Measurements from ENCODE around the gene BRD9.
"Not testable (repeated sequence)": the region's sequence is repeated elsewhere in the genome, so short reads cannot be mapped to it uniquely, and the experiment has no call there.

DNA sequence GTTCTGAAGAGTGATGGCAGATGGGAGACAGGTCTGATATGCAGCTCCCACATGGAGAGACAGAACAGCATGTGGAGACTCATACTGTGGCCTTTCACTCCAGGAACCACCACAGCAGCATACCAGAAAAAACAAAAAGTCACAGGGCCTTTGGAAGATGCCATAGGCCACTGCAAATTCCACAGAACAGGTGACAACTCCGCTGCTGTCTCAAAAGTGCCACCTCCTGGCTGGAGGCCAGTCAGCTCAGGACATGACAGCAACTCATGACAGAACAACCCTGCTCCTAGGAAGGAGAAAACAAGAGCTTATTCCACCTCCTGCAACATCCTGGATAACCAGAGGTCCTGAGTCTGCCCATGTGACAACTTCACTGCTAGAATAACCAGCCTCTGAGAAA is 67.1 kb downstream of the BRD9 start:
- TF ChIP-seq, protein P1, sequence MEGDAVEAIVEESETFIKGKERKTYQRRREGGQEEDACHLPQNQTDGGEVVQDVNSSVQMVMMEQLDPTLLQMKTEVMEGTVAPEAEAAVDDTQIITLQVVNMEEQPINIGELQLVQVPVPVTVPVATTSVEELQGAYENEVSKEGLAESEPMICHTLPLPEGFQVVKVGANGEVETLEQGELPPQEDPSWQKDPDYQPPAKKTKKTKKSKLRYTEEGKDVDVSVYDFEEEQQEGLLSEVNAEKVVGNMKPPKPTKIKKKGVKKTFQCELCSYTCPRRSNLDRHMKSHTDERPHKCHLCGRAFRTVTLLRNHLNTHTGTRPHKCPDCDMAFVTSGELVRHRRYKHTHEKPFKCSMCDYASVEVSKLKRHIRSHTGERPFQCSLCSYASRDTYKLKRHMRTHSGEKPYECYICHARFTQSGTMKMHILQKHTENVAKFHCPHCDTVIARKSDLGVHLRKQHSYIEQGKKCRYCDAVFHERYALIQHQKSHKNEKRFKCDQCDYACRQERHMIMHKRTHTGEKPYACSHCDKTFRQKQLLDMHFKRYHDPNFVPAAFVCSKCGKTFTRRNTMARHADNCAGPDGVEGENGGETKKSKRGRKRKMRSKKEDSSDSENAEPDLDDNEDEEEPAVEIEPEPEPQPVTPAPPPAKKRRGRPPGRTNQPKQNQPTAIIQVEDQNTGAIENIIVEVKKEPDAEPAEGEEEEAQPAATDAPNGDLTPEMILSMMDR (conservative IDR thresholded peaks at IDR 0.05 in 1 of 2, IDR thresholded peaks at IDR 0.05 in 1 of 2; ENCODE audit: low read depth in 1 of 2, low read length in 2 of 2), result not testable (repeated sequence)
- not testable (repeated sequence) for TF ChIP-seq EZH2 (IDR thresholded peaks at IDR 0.05; ENCODE audit: low read length, missing control alignments)

All from fibroblast of lung (primary cell).